HepG2 (cell line): ENCODE data around the gene TEAD1. TPM values are rescaled to one million over a fixed set of nuclear protein-coding genes. Genes with fewer than 3 reads are reported as not detected.

Experiments
- ADNP ChIP-seq: sonication (generic); formaldehyde crosslinking; IDR thresholded peaks from 2 replicates; pipeline ENCODE4 v1.4.0; 2020; ENCODE audit warnings: missing genetic modification reagents
- ARID3A ChIP-seq: IDR thresholded peaks from 2 replicates; pipeline ENCODE4 v1.6.1; 2012; ENCODE audit warnings: low read depth, low read length, improper control_type of control experiment
- BATF2 ChIP-seq: sonication (generic); formaldehyde crosslinking; IDR thresholded peaks from 2 replicates; pipeline ENCODE4 v1.8.0; 2022; ENCODE audit warnings: mild to moderate bottlenecking, missing genetic modification reagents, moderate library complexity
- HBP1 ChIP-seq: IDR thresholded peaks from 2 replicates; pipeline ENCODE4 v1.6.1; 2016; ENCODE audit warnings: low read depth, control low read depth
- HMGXB4 ChIP-seq, 2 experiments: sonication (generic) in 1 of 2; formaldehyde crosslinking in 1 of 2; IDR thresholded peaks; 2 replicates each; pipeline versions ENCODE4 v1.4.0 to v1.6.1; 2018 to 2020; ENCODE audit warnings: missing genetic modification reagents in 2 of 2, borderline replicate concordance in 1 of 2, low read depth in 1 of 2, mild to moderate bottlenecking in 1 of 2, missing biosample characterization in 1 of 2
- HNRNPK ChIP-seq: fragments of 200-400 bp; formaldehyde crosslinking; IDR thresholded peaks from 2 replicates; pipeline ENCODE4 v1.6.1; 2018; ENCODE audit warnings: low read length, low read depth, moderate library complexity, mild to moderate bottlenecking; ENCODE audit not compliant: poor library complexity, severe bottlenecking
- HOXD1 ChIP-seq: sonication (generic); formaldehyde crosslinking; IDR thresholded peaks from 2 replicates; pipeline ENCODE4 v1.5.0; 2020; ENCODE audit warnings: missing genetic modification reagents
- IRF2 ChIP-seq: IDR thresholded peaks from 2 replicates; pipeline ENCODE4 v1.6.1; 2018; ENCODE audit warnings: missing genetic modification reagents, missing compliant biosample characterization
- LCORL ChIP-seq, 2 experiments: fragments of 450-650 bp in 1 of 2; sonication (generic) in 1 of 2; formaldehyde crosslinking in 1 of 2; IDR thresholded peaks; 2 replicates each; pipeline versions ENCODE4 v1.5.0 to v1.6.1; 2017 to 2020; ENCODE audit warnings: antibody characterized with exemption in 1 of 2, missing genetic modification reagents in 1 of 2
- MIER3 ChIP-seq: IDR thresholded peaks from 2 replicates; pipeline ENCODE4 v1.6.1; 2016; ENCODE audit warnings: missing compliant biosample characterization, borderline replicate concordance
- MTA3 ChIP-seq: sonication (generic); formaldehyde crosslinking; IDR thresholded peaks from 2 replicates; pipeline ENCODE4 v1.4.0; 2020; ENCODE audit warnings: missing genetic modification reagents
- NRL ChIP-seq: sonication (generic); formaldehyde crosslinking; IDR thresholded peaks from 2 replicates; pipeline ENCODE4 v1.5.0; 2020; ENCODE audit warnings: missing genetic modification reagents, mild to moderate bottlenecking, moderate library complexity, borderline replicate concordance
- PITX1 ChIP-seq: sonication (generic); formaldehyde crosslinking; IDR thresholded peaks from 2 replicates; pipeline ENCODE4 v1.5.1; 2020; ENCODE audit warnings: mild to moderate bottlenecking, missing genetic modification reagents
- RNF2 ChIP-seq: fragments of 450-650 bp; conservative IDR thresholded peaks from 2 replicates; pipeline ENCODE4 v1.6.1; 2016; ENCODE audit warnings: low read depth
- SALL1 ChIP-seq: sonication (generic); formaldehyde crosslinking; IDR thresholded peaks from 2 replicates; pipeline ENCODE4 v1.8.0; 2022; ENCODE audit warnings: mild to moderate bottlenecking, missing genetic modification reagents
- TBP ChIP-seq: sonication (generic); formaldehyde crosslinking; IDR thresholded peaks from 2 replicates; pipeline ENCODE4 v1.5.0; 2020; ENCODE audit warnings: missing genetic modification reagents
- TBX2 ChIP-seq: sonication (generic); formaldehyde crosslinking; IDR thresholded peaks from 2 replicates; pipeline ENCODE4 v1.5.0; 2020; ENCODE audit warnings: missing genetic modification reagents, mild to moderate bottlenecking, borderline replicate concordance
- TFE3 ChIP-seq: IDR thresholded peaks from 2 replicates; pipeline ENCODE4 v1.6.1; 2016
- ZNF12 ChIP-seq: sonication (generic); formaldehyde crosslinking; IDR thresholded peaks from 2 replicates; pipeline ENCODE4 v1.5.0; 2020; ENCODE audit warnings: missing genetic modification reagents
- ZNF780A ChIP-seq: sonication (generic); formaldehyde crosslinking; IDR thresholded peaks from 2 replicates; pipeline ENCODE4 v1.8.0; 2022; ENCODE audit warnings: mild to moderate bottlenecking, missing genetic modification reagents, moderate library complexity
- ZNF850 ChIP-seq: sonication (generic); formaldehyde crosslinking; conservative IDR thresholded peaks from 2 replicates; pipeline ENCODE4 v1.9.0; 2021; ENCODE audit warnings: mild to moderate bottlenecking, missing genetic modification reagents
- ZSCAN20 ChIP-seq: sonication (generic); formaldehyde crosslinking; IDR thresholded peaks from 2 replicates; pipeline ENCODE4 v1.4.0; 2020; ENCODE audit warnings: missing genetic modification reagents, mild to moderate bottlenecking, borderline replicate concordance
- polyA plus RNA-seq, 8 experiments: library from polyadenylated mRNA; depleted of rRNA in 3 of 8; stranded (reverse) in 7 of 8; unstranded in 1 of 8; fragments of >200 nt; fragmentation: Illumina TruSeq in 4 of 8; extraction: Trizol in 4 of 8; gene quantifications; 2 replicates each; pipeline versions ENCODE4 v1.2.1 to v1.2.3, GENCODE V29; 2011 to 2016; ENCODE audit warnings: low read depth in 4 of 8, missing spikeins in 1 of 8, mixed read lengths in 1 of 8; ENCODE audit not compliant: insufficient read depth in 1 of 8
- total RNA-seq, 5 experiments: library from RNA; depleted of rRNA; stranded (reverse); fragments of >200 nt; fragmentation: Illumina TruSeq; extraction: Trizol; gene quantifications; 2 replicates each; pipeline ENCODE4 v1.2.3, GENCODE V29; 2016; ENCODE audit warnings: low read depth in 1 of 5

The TEAD1 gene
- total and polyA plus RNA-seq, 2 of the 13 experiments (the other 11 are each of a cell fraction or from before 2014, with no cell fraction given), result 20.1 to 30.5 TPM

GRCh38 chr11:12827929-12828812 is 153.9 kb downstream of the TEAD1 start (continued):
- 0 out of 2 replicates have a peak, but pooled peaks have one; percentile 19 for TF ChIP-seq TFE3
- TF ChIP-seq IRF2 (CRISPR knock-in tag), result 0 out of 2 replicates have a peak, but pooled peaks have one; percentile 30
- TF ChIP-seq ZNF12 (CRISPR knock-in tag), result no peak
- no peak for TF ChIP-seq MTA3 (CRISPR knock-in tag)
- TF ChIP-seq PITX1 (CRISPR knock-in tag), result no peak
- TF ChIP-seq MIER3, result no peak
- TF ChIP-seq ZNF780A, result no peak
- no peak for TF ChIP-seq BATF2
- no peak for TF ChIP-seq RNF2
- no peak for TF ChIP-seq ZNF850 (CRISPR knock-in tag)
- 0 out of 4 replicates have a peak, but pooled peaks of 1 of the 2 experiments have one; percentile 27 for TF ChIP-seq HMGXB4 (CRISPR knock-in tag; IDR thresholded peaks at IDR 0.05; ENCODE audit: borderline replicate concordance in 1 of 2, low read depth in 1 of 2)
- TF ChIP-seq ADNP, result no peak
- no peak for TF ChIP-seq HBP1
- TF ChIP-seq TBP (CRISPR knock-in tag), result no peak
- TF ChIP-seq ARID3A, result no peak
- no peak for TF ChIP-seq HNRNPK
- TF ChIP-seq LCORL (IDR thresholded peaks at IDR 0.05), result no peak
- 0 out of 2 replicates have a peak, but pooled peaks have one; percentile 17 for TF ChIP-seq LCORL (CRISPR knock-in tag; IDR thresholded peaks at IDR 0.05)
- peak; percentile 33; the same call in 1 of the 2 replicates for TF ChIP-seq SALL1 (CRISPR knock-in tag)
- no peak for TF ChIP-seq HOXD1 (CRISPR knock-in tag)
- TF ChIP-seq NRL, result no peak
- peak; percentile 44; the same call in 1 of the 2 replicates for TF ChIP-seq TBX2 (CRISPR knock-in tag)
- no peak for TF ChIP-seq ZSCAN20 (CRISPR knock-in tag)
